HG02885 (cell line): ENCODE measurements around the gene PIN1.

Experiments used
- ATAC-seq: cut with Tn5 transposase; IDR thresholded peaks from one replicate; pipeline ENCODE4 v1.9.1; 2021; ENCODE audit warnings: mild to moderate bottlenecking; ENCODE audit not compliant: unreplicated experiment, poor library complexity

PIN1 gene

DNA sequence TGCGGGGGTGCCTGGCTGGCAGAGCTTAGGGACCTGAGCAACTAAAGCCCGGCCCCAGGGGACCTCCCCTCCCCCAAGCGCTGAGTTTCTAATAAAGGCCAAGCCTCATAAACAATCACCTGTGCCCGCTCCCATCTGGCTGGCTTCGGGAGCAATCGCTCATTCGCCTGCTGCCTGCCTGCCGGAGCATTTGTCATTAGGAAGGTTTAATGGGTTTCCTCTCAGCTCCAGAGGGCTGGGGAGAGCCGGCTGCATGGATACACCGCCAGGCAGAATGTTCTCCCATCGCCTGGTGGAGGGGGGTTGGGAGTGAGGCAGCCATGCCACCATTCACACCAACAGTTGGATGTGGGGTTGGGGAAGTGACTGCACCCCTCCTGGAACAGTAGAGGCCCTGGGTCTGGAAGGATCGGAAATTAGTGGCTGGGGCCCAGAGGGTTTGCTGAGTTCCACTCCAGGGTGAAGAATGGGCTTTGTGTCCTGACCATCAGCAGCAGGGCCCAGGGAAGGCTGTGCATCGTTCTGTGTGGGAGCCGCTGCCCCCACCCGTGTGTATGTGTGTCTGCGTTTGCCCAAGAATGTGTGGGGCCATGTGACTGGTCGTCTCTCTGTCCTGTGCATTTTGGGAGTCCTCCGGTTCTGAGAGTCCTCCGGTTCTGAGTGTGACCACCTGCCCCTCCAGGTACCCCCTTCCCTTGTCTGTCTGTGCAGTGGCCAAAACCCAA lies 15.3 kb downstream of the PIN1 start:
- ATAC-seq: no peak

DNA sequence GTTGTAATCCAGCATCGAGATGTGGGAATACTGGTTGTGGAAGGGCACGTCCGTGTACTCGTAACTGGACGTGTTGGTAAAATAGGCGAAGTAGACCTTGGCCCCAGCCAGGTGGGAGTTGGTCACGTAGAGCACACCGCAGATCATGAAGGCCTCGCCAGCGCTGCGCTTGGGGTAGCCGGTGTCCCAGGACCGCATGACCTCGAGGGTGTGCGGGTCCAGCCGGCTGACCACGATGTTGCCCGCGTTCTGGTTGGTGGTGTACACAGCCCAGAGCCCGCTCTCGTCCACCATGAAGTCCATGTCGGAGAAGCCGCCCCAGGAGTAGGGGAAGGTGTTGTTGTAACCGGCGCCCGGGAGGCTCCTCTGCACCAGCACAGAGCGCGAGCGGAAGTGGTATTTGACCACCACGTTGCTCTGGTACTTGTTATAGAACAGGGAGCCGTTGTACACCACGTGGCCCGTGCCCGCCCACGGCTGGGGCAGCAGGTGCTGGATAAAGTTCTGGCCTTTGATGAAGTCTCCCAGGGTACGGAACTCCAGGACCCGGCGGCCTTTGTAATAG lies 19.2 kb downstream of the PIN1 start:
- ATAC-seq: no peak

DNA sequence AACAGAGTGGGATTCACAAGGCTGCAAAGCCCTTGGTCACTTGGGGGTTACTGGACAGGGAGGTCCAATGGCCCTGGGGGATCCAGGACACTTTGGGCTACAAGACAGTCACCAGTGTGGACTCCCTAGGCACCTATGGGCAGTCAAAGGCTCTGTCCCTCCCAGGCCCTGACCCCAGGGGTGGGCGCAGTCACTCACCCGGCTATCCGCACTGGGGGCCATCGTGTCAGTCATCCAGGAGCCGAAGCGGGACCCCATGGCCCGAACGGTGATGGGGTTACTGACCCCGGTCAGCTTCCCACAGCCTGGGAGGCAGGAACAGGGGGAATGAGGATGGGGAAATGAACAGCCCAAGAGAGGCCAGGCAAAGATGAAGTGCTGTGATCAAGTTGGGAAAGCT lies 21.5 kb downstream of the PIN1 start:
- no peak for ATAC-seq

- no peak for ATAC-seq
Measured at GRCh38 chr19:9857076-9857721, 22.1 kb downstream of the PIN1 start.

GRCh38 chr19:9857920-9858746 lies 23.0 kb downstream of the PIN1 start:
- no peak for ATAC-seq

GRCh38 chr19:9858766-9859165 lies 23.6 kb downstream of the PIN1 start:
- no peak for ATAC-seq

- no peak for ATAC-seq
Measured at GRCh38 chr19:9860407-9860806, 25.3 kb downstream of the PIN1 start.

GRCh38 chr19:9861503-9861902 lies 26.4 kb downstream of the PIN1 start:
- ATAC-seq: no peak

DNA sequence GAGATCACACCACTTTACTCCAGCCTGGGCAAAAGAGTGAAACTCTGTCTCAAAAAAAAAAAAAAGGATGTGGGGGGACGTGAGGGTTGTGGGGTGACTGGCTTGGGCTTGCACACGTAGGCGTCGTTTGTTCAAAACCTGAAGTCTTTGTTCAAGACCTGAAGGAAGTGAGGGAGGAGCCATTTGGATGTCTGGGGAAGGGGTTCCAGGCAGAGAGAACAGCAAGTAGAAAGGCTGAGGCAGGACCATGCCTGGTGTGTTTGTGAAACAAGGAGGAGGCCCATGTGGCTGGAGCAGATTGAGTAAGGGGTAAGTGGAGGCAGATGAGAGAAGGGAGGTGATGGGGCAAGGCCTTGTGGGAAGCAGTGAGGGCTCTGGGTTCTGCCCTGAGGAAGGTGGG lies 27.8 kb downstream of the PIN1 start:
- ATAC-seq: no peak

DNA sequence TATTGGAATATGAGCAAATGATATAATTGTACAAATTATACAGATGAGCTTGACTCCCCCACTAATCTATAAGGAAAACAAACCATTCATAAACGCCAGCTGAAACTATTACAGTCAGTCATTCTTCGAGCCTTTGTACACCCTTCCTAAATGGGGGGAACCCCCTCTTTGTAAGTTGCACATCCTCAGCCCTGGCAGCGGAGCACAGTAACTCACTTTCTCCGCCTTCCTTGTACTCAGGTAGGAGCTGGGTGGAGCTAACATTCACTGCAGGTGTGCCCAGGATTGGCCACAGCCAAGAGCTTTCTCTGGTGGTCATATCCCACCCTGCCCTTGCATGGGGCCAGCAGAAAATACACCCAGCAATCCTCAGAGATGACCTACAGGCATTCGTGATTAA lies 28.6 kb downstream of the PIN1 start:
- no peak for ATAC-seq

- ATAC-seq: no peak
Measured at GRCh38 chr19:9865732-9866501, 30.8 kb downstream of the PIN1 start.

DNA sequence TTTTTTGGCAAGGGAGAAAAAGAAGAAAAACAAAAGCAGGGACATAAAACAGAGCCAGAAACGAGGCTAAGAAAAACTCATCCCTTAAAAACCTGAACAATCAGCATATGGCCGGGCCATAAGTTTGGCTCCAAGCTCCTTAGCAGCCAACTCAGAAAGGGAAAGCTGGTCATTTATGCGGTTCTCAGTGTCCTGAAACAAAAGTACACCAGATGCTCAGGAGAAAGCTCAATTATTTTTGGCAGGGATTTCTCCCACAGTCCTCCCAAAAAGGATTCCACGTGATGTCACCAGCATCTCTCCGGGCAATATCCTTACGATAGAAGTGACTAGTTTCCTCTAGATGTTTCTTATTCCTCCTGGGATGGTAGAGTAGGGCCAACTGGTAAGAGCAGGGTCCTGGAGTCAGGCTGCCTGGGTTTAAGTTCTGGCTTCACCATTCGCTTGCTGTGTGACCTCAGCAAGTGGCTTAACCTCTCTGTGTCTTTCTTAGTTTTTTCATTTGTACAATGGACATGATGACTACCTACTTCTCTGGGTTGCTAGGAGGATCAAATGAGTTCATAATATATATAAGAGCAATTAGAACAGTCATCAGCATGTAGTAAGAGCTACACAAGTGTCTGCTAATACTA lies 34.0 kb downstream of the PIN1 start:
- ATAC-seq: no peak

DNA sequence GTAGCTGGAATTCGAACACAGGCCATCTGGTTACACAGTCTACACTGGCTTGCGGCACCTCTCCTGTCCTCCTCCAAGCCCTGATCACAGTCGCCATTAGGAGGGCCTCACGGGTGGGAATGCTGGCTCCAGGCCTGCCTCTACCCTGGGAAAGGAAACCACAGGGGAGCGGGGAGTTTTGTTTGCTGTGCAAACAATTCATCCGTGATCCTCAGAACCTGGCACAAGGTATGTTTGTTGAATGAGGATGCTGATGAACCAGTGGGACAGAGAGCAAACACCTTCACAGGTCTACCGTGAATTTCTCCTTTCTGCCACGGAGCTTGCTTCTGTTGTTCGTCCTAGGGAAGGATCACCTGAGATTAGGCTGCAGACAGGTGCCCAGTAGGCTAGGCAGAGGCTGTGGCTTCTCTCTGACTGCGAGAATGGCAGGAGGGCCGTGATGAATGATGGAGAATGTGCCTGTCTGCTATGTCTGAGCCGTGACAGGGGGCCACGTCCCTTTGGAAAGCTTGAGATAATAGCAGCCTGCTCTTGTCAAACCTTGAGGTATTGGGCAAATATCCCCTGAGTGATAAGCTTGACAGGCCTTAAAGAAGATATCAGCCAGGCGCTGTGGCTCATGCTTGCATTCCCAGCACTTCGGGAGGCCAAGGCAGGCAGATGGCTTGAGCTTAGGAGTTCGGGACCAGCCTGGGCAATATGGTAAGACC lies 36.7 kb downstream of the PIN1 start:
- no peak for ATAC-seq

DNA sequence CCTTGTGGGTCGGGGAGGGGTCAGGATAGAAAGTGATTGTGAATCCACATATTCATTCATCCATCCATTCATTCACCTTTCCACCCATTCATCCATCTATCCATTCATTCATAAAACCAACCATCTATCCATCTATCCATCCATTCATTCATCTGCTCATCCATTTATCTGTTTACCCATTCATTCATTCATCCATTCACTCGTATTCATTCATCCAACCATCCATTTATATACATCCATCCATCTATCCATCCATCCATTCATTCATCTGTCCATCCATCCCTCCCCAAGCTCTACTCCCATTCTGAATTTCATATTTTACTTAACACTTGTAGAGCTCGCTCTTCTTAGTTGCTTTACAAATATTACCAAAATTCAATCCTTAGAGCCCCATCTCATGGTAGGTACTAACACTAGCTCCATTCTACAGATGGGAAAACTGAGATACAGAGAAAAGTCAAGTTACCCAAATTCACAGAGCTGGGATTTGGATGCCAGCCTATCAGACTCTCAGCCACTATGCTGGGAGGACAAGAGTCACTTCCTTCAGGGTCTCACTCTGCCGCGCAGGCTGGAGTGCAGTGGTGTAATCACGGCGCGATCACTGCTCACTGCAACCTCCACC lies 37.6 kb downstream of the PIN1 start:
- ATAC-seq: no peak

DNA sequence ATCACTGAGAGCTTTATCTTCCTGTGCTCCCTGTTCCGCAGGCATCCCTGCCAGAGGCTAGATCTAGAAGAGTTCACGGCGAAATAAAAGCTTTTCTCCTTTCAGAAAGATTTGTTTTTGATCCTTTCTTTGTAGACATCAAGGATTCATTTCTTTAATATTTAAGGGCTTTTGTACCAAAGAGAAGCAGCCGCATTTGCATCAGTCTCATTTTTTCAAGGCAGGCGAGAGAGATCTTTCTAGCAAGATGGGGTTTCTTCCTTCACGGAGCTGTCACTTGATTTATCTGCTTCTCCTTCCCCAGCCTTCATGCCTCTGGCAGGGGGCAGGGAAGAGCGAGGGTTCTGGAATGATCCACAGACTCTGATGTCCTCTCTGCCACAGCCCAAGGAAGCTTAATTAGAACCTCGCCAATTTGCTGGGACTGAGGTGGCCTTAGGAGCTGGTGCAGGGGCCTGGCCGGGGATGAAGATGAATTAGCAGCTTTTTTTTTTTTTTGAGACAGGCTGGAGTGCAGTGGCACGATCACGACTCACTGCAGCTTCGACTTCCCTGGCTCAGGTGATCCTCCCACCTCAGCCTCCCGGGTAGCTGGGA lies 40.0 kb downstream of the PIN1 start:
- ATAC-seq: no peak

DNA sequence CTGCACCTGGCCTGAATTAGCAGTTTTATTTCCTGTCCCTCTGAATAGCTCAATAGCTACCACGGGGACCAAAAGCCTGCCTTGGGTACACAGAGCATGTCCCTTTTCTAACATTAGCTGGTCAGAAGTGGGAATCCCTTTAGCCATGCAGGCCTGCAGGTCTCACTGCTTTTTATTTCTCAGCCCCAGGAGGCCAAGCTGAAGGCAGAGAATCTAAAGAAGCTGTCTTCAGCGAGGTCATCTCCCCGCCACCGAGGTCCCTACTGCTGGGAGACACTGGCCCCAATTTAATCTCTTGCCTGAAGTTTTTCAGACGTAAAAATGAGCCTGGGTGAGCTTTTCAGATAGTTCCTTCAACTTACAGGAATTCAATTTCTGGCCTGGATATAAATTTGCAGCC lies 40.7 kb downstream of the PIN1 start:
- no peak for ATAC-seq

- no peak for ATAC-seq
Measured at GRCh38 chr19:9877780-9878510, 42.8 kb downstream of the PIN1 start.
